Activated T-helper 1 cell treated with Interleukin-2 at 50 U/mL for 16 hours (primary cell): Measurements from ENCODE around the gene USP26.
"Not testable (repeated sequence)": the region's sequence is repeated elsewhere in the genome, so short reads cannot be mapped to it uniquely, and the experiment has no call there.

Experiments
- DNase-seq: peaks from one replicate; pipeline ENCODE4 v3.0.0-alpha.2; 2020; ENCODE audit warnings: low read depth

Gene USP26

GRCh38 chrX:133018229-133018628 lies 78.7 kb downstream of the USP26 start:
- DNase-seq, result no peak

DNA sequence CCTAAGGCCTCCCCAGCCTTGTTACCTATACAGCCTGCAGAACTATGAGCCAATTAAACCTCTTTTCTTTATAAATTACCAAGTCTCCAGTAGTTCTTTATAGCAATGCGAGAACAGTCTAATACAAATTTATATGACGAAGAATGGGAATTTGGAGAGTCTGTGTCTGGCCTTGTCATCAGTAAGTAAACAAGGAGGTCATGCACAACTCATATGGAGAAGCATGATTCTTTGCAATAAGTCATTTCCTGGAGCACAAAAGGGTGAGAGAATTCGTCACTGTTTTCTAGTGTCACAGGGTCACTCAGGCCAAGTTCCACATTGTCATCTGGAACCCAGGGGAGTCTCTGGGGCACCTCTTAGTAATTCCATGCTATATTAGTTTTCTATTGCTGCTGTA lies 89.5 kb downstream of the USP26 start:
- DNase-seq, result no peak

DNA sequence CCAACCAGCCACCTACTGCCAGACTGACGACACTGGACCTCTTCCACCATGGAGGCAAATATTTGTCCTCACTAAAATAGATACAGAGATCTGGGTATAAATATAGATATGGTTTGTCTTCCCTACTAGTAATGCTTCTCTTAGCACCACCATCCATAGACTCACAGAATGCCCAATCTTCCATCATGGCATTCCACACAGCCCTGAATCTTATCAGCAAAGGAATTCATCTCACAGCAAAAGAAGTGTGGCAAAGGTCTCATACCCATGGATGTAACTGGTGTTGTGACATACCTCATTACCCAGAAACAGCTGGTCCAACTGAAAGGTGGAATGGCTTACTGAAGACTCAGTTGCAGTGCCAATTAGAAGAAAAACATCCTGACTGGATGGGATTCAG lies 91.3 kb downstream of the USP26 start:
- no peak for DNase-seq

GRCh38 chrX:133005042-133005441 lies 91.9 kb downstream of the USP26 start:
- DNase-seq, result no peak

DNA sequence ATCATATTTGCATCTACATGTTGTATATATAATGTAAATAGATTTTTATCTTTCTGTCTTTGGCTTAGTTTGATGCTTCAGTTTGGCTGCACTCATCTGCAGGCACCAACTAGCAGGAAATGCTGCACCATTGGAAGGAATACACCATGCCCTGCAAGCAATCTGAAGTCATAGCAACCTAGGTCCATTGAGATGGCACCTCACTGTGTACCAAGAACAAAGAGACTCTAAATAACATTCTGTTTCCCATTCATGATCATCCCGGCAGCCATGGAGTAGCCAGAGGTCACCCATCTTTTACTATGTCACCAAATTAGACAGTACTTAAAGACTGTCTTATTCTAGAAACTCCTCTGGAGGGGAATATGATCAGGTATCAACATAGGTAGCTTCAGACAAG lies 97.7 kb downstream of the USP26 start:
- DNase-seq, result no peak

DNA sequence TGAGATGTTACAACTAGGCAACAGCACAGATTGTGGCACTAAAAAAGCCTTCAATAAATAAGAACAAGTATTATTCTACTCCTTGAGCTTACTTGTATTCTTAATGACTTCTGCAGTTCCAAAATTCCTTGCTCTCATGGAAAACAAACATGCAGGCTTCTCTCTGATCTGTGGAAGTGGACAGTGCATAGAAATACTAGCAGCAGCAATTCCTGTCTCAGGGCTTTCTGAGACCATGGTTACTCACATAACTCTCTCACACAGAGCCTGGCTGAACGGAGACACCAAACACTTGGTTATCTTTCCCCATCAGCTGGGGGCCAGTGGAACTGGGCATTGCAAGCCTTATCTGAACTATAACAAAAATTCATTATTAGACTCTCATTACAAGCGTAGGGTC lies 106.1 kb downstream of the USP26 start:
- DNase-seq, result no peak

- no peak for DNase-seq
These were observed 110.4 kb downstream of the USP26 start for GRCh38 chrX:132986556-132986955.

GRCh38 chrX:132984058-132984650 lies 112.8 kb downstream of the USP26 start:
- no peak for DNase-seq

DNA sequence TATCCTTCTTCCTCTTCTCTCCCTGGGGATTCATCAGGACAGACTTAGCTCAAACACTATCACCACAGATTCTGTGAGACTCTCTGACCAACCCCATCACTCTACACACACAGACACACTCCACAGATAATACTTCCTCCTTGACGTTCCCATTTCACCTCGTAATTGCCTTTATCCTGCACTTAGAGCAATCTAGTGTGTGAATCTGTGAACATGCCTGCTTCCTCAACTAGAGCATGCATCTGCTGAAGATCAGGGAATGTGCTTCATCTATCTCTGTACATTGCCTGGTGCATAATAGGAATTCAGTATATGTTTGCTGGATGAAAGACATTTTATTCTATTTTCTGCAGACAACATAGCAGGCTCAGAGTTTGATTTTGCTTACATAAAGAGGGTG lies 113.4 kb downstream of the USP26 start:
- no peak for DNase-seq

GRCh38 chrX:132980035-132980434 lies 116.9 kb downstream of the USP26 start:
- not testable (repeated sequence) for DNase-seq
